GM12878 (cell line): ENCODE results near the gene MALT1.

ENCODE experiments used
- ATF3 ChIP-seq: IDR thresholded peaks from 2 replicates; pipeline ENCODE4 v1.6.1; 2011; ENCODE audit warnings: low read depth, mild to moderate bottlenecking, low read length, moderate library complexity, borderline replicate concordance; ENCODE audit errors: extremely low read depth
- CEBPB ChIP-seq, 2 experiments: fragments of 150-350 bp in 1 of 2; IDR thresholded peaks; 2 replicates each; pipeline ENCODE4 v1.6.1; 2012 to 2014; ENCODE audit warnings: low read depth in 2 of 2, low read length in 2 of 2, borderline replicate concordance in 1 of 2, inconsistent platforms in 1 of 2
- CTCF ChIP-seq, 3 experiments: IDR thresholded peaks in 2 of 3; conservative IDR thresholded peaks in 1 of 3; 2 replicates each; pipeline ENCODE4 v1.5.1; 2011; ENCODE audit warnings: low read depth in 3 of 3, low read length in 3 of 3, mild to moderate bottlenecking in 3 of 3, control low read depth in 2 of 3, moderate library complexity in 2 of 3, inconsistent platforms in 1 of 3, mixed read lengths in 1 of 3; ENCODE audit not compliant: control insufficient read depth in 2 of 3, insufficient read depth in 1 of 3; ENCODE audit errors: extremely low read depth in 1 of 3
- ESRRA ChIP-seq: IDR thresholded peaks from 2 replicates; pipeline ENCODE4 v1.6.1; 2012; ENCODE audit warnings: mild to moderate bottlenecking, low read length, improper control_type of control experiment
- FOXM1 ChIP-seq: IDR thresholded peaks from 2 replicates; pipeline ENCODE4 v1.6.1; 2012; ENCODE audit warnings: low read depth, mild to moderate bottlenecking, inconsistent platforms, low read length, moderate library complexity
- IRF3 ChIP-seq: fragments of 450-650 bp; IDR thresholded peaks from 2 replicates; pipeline ENCODE4 v1.6.1; 2014; ENCODE audit warnings: mild to moderate bottlenecking
- MXI1 ChIP-seq: fragments of 150-350 bp; IDR thresholded peaks from 2 replicates; pipeline ENCODE4 v1.6.1; 2011; ENCODE audit warnings: low read depth, mild to moderate bottlenecking, inconsistent platforms, low read length, improper control_type of control experiment
- POLR2AphosphoS5 ChIP-seq: IDR thresholded peaks from 2 replicates; pipeline ENCODE4 v1.6.1; 2011; ENCODE audit warnings: mild to moderate bottlenecking, low read length, inconsistent platforms
- REST ChIP-seq: IDR thresholded peaks from 2 replicates; pipeline ENCODE4 v1.6.1; 2012; ENCODE audit warnings: mild to moderate bottlenecking, low read depth, low read length
- SMAD5 ChIP-seq: IDR thresholded peaks from 2 replicates; pipeline ENCODE4 v1.6.1; 2016; ENCODE audit warnings: antibody characterized with exemption, low read depth
- SRF ChIP-seq, 2 experiments: IDR thresholded peaks; 2 replicates each; pipeline ENCODE4 v1.6.1; 2011; ENCODE audit warnings: low read depth in 2 of 2, low read length in 2 of 2, mild to moderate bottlenecking in 1 of 2, moderate library complexity in 1 of 2
- STAT1 ChIP-seq: fragments of 450-650 bp; conservative IDR thresholded peaks from 2 replicates; pipeline ENCODE4 v1.6.1; 2014; ENCODE audit warnings: antibody characterized with exemption, mild to moderate bottlenecking
- TARDBP ChIP-seq: IDR thresholded peaks from 2 replicates; pipeline ENCODE4 v1.6.1; 2016; ENCODE audit warnings: borderline replicate concordance

- TF ChIP-seq ATF3 (no peak), CTCF (IDR thresholded peaks at IDR 0.05 in 2 of 3, conservative IDR thresholded peaks at IDR 0.05 in 1 of 3; ENCODE audit: control insufficient read depth in 2 of 3, extremely low read depth in 1 of 3, insufficient read depth in 1 of 3, low read depth in 3 of 3, low read length in 3 of 3) (no peak), IRF3 (no peak), SRF (IDR thresholded peaks at IDR 0.05; ENCODE audit: low read depth in 2 of 2, low read length in 2 of 2) (no peak), POLR2AphosphoS5 (no peak), CEBPB (IDR thresholded peaks at IDR 0.05; ENCODE audit: borderline replicate concordance in 1 of 2, low read depth in 2 of 2, low read length in 2 of 2) (no peak), MXI1 (no peak), STAT1 (no peak), FOXM1 (no peak), TARDBP (no peak), ESRRA (no peak), SMAD5 (no peak), REST (no peak)
Observed at GRCh38 chr18:58639751-58640427, 31.4 kb upstream of the MALT1 start.
